ENCODE results near the gene SLC13A3.

Gene SLC13A3

GRCh38 chr20:46638898-46639274 lies 12.4 kb downstream of the SLC13A3 start:
- no peak for DNase-seq (ENCODE audit: low read depth)
- no peak for TF ChIP-seq MAX (IDR thresholded peaks at IDR 0.05; ENCODE audit: low read depth, low read length)
- no peak for TF ChIP-seq POLR2A (IDR thresholded peaks at IDR 0.05; ENCODE audit: extremely low read depth, insufficient read length)
- no peak for TF ChIP-seq CTCF (IDR thresholded peaks at IDR 0.05; ENCODE audit: low read depth, low read length)
- no peak for TF ChIP-seq MYC (IDR thresholded peaks at IDR 0.05; ENCODE audit: low read depth, low read length)
- no peak overlapping the region for H3K4me3 ChIP-seq (ENCODE audit: low read depth, low read length)

- no peak overlapping the region for H3K4me3 ChIP-seq (ENCODE audit: low read depth, low read length)
- TF ChIP-seq POLR2A (IDR thresholded peaks at IDR 0.05; ENCODE audit: extremely low read depth, insufficient read length) (no peak), MYC (IDR thresholded peaks at IDR 0.05; ENCODE audit: low read depth, low read length) (no peak), CTCF (IDR thresholded peaks at IDR 0.05; ENCODE audit: low read depth, low read length) (no peak)
- DNase-seq (ENCODE audit: low read depth), result no peak
Observed at GRCh38 chr20:46638134-46638897, 12.9 kb downstream of the SLC13A3 start.

GRCh38 chr20:46637427-46638133 lies 13.7 kb downstream of the SLC13A3 start:
- DNase-seq (ENCODE audit: low read depth), result no peak
- H3K4me3 ChIP-seq (ENCODE audit: low read depth, low read length), result no peak overlapping the region
- TF ChIP-seq MAX (IDR thresholded peaks at IDR 0.05; ENCODE audit: low read depth, low read length) (no peak), MYC (IDR thresholded peaks at IDR 0.05; ENCODE audit: low read depth, low read length) (no peak), POLR2A (IDR thresholded peaks at IDR 0.05; ENCODE audit: extremely low read depth, insufficient read length) (no peak), CTCF (IDR thresholded peaks at IDR 0.05; ENCODE audit: low read depth, low read length) (no peak)

GRCh38 chr20:46637020-46637419 lies 14.2 kb downstream of the SLC13A3 start:
- TF ChIP-seq CTCF (IDR thresholded peaks at IDR 0.05; ENCODE audit: low read depth, low read length) (no peak), MAX (IDR thresholded peaks at IDR 0.05; ENCODE audit: low read depth, low read length) (no peak), POLR2A (IDR thresholded peaks at IDR 0.05; ENCODE audit: extremely low read depth, insufficient read length) (no peak), MYC (IDR thresholded peaks at IDR 0.05; ENCODE audit: low read depth, low read length) (no peak)

GRCh38 chr20:46636514-46636913 lies 14.7 kb downstream of the SLC13A3 start:
- DNase-seq (ENCODE audit: low read depth), result no peak
- no peak overlapping the region for H3K4me3 ChIP-seq (ENCODE audit: low read depth, low read length)
- TF ChIP-seq POLR2A (IDR thresholded peaks at IDR 0.05; ENCODE audit: extremely low read depth, insufficient read length) (no peak), MAX (IDR thresholded peaks at IDR 0.05; ENCODE audit: low read depth, low read length) (no peak)

More at GRCh38 chr20:46637020-46637419, 14.2 kb downstream of the SLC13A3 start:
- H3K4me3 ChIP-seq (ENCODE audit: low read depth, low read length), result no peak overlapping the region
- DNase-seq (ENCODE audit: low read depth), result no peak

- no peak for TF ChIP-seq POLR2A (IDR thresholded peaks at IDR 0.05; ENCODE audit: extremely low read depth, insufficient read length)
- no peak for TF ChIP-seq MYC (IDR thresholded peaks at IDR 0.05; ENCODE audit: low read depth, low read length)
- TF ChIP-seq CTCF (IDR thresholded peaks at IDR 0.05; ENCODE audit: low read depth, low read length), result no peak
- TF ChIP-seq MAX (IDR thresholded peaks at IDR 0.05; ENCODE audit: low read depth, low read length), result no peak
- H3K4me3 ChIP-seq (ENCODE audit: low read depth, low read length), result no peak overlapping the region
- no peak for DNase-seq (ENCODE audit: low read depth)
Observed at GRCh38 chr20:46635514-46636136, 15.6 kb downstream of the SLC13A3 start.

Data from NB4 (cell line).